Hepatic stellate cell (primary cell): ENCODE results near the gene ATRAID.
"Not testable (repeated sequence)": the region's sequence is repeated elsewhere in the genome, so short reads cannot be mapped to it uniquely, and the experiment has no call there.

Source experiments
- DNase-seq: peaks from one replicate; pipeline ENCODE4 v3.0.0; 2011; ENCODE audit warnings: low spot score

ATRAID gene

DNA sequence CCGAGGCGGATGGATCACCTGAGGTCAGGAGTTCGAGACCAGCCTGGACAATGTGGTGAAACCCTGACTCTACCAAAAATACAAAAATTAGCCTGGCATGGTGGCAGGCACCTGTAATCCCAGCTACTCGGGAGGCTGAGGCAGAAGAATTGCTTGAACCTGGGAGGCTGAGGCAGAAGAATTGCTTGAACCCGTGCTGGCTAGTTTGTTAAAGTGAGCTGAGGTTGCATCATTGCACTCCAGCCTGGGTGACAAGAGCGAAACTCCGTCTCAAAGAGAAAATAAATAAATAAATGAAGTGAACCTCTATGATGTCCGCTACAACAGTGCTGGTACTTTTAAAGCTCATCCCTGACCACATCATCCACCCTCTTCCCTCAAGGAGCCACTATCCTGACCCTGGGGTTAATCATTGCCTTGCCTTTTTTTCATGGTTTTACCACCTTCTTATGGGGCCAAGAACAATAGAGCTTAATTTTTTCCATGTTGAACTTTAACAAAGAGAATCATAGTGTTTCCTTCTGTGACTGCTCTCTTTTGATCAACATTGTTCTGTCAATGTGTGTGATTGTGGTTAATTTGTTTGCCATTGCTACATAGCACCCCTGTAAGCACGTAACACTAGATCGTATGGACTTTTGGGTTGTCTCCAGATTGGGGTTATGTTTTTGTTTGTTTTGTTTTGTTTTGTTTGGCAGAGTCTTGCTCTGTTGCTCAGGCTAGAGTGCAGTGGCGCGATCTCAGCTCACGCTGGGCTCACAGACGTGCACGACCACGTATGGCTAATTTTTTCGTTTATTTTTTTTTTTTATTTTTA is 17.1 kb upstream of the ATRAID start:
- DNase-seq = no peak

DNA sequence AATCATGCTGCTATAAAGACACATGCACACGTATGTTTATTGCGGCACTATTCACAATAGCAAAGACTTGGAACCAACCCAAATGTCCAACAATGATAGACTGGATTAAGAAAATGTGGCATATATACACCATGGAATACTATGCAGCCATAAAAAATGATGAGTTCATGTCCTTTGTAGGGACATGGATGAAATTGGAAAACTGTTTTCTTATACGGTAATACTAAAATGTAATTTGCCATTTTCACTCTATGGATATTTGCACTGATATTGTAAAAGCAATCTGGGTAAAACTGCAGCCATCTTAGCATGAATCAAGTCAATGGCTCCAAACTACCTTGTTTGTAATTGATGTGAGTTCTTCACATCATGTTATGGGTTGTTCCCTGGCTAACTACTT is 16.0 kb upstream of the ATRAID start:
- DNase-seq = not testable (repeated sequence)

DNA sequence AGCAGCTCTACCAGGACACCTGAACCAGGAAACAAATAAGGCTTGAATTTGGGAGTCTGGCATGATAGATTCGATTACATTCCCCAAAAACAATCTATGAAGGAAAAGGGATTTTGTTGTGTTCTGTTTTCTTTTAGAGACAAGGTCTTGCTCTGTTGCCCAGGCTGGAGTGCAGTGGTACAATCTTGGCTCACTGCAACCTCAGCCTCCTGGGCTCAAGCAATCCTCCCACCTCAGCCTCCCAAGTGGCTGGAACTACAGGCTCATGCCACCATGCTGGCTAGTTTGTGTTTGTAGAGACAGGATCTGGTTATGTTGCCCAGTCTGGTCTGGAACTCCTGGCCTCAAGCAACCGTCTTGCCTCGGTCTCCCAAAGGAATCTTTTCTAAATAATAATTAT is 13.8 kb upstream of the ATRAID start:
- DNase-seq = not testable (repeated sequence)

DNA sequence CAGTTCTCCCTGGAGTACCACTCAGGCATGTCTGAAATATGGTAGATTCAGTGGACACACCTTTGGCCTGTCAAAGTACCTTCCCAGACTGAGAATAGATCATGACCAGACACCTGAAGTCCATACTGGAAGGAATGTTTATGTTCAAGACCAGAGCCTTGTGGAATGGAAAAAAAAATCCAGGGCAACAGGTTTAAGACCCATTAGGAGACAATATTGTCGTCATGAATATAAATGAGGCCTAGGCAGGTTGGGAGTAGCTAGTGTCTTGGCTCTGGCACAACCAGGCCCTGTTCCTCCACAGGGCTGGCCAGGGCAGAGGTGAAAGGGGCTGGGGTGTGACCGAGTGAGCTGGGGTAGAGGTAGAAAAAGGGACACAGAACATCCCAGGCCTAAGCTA is 13.2 kb upstream of the ATRAID start:
- no peak for DNase-seq

DNA sequence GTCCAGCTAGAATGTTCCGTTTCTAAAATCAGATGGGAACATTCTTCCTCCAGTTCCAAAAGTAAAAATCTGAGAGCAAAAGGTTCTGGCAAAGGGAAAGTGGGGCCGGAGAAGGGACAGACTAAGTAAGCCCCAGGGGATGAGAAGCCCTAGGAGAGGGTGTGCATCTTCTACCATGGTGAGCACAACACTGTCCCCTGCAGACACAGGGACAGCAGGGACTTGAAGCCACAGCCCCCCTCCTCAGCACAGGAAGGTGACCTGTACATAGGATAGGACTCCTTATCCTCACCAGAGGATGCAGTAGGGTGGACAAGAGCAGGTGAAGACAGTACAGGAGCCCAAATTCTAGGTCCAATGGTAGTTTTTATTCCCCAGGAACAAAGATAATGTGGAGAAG is 12.6 kb upstream of the ATRAID start:
- DNase-seq = no peak

DNA sequence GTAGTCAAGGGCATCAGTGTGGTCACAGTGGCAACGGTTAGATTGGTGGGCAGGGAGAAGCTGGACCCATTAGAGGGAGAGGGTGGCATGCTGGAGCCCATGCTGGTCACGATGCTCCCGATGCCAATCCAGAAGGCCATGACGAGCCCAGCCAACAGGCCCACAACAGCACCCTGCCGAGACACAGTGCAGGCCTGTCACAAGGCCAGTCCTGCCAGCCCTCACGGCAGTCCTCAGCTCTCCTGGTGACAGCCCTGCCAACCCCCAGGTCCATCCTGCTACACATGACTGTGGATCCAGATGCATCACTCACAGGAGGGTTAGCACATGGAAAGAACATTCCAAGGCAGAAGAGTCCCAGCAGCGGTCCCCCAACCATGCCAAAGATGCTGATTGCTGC is 10.2 kb upstream of the ATRAID start:
- no peak for DNase-seq

DNA sequence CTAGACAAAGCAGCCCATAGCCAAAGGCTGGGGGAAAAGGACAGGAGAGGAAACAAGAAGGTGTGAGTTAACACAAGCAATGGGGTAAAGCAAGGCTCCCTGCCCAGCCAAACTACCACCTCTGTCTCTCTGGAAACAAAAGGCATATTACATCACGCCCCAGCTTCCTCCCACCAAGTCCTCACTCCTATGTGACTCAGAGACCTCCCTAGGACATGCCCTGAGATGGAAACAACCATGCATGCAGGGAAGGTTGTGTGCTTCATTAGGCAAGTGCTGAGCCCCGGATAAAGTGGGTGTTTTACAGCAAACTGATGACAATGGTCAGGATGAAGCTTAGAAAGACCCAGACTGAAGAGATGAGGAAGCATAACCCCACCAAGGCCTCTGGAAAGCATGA is 9.0 kb upstream of the ATRAID start:
- no peak for DNase-seq

DNA sequence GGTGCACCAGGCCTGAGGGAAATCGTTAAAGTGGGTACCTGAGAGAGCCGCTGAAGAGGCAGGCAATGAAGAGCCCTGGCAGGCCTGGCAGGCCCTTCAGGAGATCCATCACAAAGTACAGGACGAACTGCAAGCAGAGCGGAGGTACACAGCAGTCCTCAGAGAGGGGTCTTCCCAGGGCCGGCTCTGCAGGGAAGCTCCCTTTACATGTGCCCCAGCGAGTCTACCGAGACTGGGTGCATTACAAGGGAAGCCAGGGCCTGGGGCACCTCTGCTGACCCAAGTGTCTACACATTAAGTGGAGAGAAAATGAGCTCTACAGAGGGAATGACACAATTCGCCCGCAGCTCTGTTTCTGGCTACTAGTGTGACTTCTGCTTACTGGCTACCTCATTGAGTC is 8.1 kb upstream of the ATRAID start:
- no peak for DNase-seq

DNA sequence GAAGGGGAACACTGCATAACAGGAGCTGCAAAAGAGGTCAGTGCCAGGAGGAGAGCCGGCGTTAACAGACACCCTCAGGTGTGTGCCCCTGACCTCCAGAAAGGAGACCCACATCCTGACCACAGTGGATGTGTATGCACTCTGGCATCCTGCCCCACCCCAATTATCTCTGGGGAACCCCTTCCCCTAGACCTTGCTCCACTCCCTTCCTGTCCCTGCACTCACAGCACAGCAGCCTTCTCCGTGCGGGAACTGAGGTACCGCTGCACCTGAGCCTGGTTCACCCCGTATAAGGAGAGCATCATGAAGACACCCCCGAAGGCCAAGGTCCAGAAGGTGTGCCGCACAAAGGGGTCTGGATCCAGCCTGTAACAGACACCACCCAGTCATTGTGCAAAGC is 7.3 kb upstream of the ATRAID start:
- no peak for DNase-seq

DNA sequence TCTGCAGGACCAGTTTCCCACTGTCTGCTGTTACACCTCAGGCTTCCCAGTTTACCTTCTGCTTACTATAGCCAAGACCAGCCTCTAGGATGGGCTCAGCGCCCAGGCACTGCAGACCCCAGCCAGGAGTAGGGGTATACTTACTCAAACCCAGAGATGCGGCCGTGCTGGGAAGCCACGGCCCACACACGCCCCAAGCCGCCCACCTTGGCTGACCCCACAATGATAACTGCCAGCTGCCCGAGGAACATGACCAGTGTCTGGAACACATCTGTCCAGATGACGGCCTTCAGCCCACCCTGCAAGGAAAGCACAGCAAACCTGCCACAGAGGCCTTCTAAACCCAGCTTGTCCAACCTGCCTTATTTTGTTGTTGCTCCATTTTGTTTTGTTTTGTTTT is 6.6 kb upstream of the ATRAID start:
- DNase-seq = no peak

DNA sequence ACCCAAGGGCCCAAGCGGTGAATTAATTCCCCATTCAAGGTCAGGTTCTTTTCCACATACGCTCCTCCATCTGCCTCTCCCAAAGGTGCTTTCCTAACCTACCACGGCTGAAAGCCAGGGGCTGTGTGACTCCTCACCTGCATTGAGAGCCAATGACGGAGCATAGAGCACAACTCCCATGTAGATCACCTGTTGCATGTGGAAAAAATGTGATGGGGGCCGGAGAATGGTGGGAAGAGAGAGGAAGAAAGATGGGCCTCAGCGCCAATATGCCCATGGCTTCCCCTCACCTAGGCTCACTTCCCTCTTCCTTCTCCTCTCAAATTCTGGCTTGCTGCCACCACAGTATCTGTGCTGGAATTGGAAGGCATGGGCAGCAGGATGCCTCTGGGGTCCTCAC is 5.5 kb upstream of the ATRAID start:
- no peak for DNase-seq

DNA sequence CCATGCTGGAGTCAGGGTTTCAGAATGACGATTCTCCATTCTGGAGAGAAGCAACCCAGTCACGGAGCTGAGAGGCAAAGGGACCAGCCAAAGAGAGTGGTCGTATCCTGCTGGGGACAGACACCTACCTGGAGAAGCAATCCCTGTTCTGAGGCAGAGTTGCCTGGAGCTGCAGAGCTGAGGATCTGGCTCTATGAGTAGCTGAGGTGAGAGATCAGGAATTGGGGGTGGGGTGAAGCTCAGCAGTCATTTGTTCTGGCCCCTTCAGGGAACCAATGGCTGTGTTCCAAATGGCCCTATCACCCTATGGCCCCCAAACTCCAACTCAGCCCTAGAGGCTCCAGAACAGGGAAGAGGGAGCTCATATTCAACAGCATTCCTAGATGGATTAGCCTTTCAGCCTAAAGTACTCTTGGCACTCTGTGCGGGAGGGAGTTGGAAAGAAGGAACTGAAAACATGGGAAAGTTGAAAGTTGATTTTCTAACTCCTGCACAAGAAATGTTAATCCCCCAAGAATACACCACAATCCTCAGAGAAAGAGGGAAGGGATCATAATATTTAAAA is 3.3 kb upstream of the ATRAID start:
- DNase-seq = no peak

DNA sequence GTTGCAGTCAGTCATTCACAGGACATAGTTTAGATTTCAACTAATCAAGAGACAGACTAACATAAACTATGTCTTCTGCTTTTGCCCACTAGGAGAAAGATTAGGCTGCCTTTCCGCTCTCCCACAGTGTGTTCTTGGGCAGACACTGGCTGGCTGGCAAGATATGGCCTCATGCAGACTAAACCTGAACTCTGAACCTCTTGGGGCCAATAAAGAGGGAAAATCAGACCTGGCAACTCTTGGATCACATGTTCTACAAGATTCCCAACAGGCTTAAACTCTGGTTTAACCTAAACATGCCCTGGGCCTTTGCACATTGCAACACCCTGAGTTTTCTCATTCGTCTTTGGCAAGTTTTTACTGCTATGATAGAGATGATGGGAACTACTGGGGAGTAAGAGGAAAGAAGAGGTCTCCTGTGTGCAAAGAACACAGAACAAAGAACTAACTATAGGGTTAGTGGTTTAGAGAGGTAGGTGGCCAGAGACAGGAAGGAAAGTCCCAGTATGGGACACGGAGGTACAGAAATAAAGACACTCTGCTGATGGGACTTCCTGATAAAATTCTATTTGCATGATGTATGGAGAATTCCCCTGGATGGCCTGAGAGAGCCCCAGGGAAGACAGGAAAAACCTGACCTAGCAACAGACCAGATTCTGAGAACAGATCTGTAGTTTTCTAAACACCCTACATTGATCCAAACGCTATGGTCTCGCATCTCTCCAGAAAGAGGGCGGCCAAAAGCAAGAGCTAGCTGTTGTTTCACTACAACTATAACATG is 2.0 kb upstream of the ATRAID start:
- DNase-seq = no peak

DNA sequence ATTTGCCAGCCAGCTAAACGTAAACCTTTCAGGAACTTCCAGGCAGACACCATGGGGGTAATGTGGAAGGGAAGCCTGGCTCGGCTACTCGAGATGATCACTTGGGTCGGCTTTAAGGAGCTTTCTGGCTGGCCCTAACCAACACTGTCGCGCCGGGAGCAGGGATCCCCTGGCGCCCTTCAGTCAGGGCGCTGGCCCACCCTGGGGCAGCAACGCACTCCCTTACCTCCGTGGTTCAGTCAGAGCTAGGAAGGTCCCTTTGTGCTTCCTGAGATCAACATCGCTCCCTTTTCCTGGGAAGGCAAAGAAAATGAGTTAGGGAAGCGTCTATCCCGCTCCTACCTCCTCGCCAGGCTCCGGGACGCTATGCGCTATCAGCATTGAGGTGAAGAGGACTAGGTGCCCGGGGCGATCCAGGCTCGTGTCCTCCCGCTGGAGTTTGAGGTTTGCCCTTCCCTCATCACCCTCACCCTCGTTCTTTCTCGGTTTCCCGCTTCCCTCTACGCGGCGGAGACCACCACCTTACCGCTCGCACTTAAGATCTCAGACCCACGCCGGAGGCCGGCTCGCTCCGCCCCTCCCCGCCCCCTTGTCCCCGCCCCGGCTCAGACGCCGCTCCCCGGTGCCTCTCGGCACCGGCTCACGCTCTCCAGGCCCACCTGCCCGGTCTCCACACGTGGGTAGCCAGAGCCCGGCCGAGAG is 449 bp upstream of the ATRAID start:
- DNase-seq = peak; percentile 55

DNA sequence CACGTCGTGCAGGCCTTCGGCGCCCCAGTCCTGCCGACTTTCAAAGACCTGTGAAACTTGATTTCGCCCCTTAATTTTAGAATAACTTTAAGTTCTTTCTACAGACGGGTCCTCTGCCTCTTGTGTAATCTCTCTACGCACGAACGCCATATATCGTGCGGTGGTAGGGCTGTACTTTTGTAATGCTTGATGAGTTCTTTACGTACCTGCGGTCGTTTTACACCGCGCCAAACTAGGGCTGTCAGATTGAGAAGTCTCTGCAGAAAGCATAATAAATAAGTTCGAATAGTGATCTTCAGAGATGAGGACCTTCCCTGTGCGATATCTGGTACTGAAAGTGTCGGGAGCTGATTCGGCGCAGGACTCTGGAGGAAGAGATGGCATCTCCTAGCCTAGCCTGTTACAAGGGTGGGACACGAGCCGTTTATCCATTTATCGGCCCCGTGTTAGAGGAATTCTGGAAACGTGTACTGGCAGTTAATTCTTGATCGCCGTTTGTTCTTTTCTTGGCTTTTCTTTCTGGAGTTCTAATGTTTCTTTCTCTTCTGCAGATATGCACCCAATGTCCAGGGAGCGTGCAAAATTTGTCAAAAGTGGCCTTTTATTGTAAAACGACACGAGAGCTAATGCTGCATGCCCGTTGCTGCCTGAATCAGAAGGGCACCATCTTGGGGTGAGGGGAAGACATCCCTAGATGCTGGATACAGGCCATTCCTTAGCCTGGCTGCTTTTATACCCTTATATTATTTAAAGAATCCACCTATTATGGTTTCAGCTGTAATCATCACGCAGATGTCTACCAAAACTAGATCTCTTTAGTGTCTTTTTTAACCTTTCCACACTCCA is 1.0 kb downstream of the ATRAID start:
- peak; percentile 72 for DNase-seq

DNA sequence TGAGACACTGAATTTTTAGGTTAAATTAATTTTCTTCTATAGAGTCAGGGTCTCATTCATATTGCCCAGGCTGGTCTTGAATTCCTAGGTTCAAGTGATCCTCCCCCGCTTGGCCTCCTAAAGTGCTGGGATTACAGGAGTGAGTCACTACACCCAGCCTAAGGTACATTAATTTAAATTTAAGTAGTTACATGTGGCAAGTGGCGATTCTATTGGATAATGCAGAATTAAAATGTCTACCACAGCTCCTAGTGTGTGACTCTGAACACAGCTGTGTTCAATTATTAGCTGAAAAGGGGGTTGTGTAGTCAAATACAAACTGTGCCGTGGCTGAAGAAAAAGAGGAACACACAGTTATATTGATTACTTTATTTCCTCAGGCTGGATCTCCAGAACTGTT is 3.1 kb downstream of the ATRAID start:
- DNase-seq = no peak

DNA sequence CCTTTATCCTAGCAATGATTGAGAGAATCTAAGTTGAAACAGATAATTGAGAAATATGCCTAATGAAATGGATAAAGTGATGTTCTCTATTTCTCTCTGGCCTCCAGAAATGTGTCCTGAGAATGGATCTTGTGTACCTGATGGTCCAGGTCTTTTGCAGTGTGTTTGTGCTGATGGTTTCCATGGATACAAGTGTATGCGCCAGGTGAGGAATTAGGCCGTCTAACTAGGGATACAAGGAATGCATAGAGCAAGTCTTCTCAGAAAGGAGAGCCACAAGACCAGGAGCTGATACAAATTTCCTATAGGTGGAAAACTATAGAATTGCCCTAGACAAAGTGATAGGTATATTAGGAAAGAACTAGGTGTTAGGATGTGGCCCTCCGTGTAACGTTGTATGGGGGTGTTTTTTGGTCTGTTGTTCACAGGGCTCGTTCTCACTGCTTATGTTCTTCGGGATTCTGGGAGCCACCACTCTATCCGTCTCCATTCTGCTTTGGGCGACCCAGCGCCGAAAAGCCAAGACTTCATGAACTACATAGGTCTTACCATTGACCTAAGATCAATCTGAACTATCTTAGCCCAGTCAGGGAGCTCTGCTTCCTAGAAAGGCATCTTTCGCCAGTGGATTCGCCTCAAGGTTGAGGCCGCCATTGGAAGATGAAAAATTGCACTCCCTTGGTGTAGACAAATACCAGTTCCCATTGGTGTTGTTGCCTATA is 4.7 kb downstream of the ATRAID start:
- DNase-seq = no peak

DNA sequence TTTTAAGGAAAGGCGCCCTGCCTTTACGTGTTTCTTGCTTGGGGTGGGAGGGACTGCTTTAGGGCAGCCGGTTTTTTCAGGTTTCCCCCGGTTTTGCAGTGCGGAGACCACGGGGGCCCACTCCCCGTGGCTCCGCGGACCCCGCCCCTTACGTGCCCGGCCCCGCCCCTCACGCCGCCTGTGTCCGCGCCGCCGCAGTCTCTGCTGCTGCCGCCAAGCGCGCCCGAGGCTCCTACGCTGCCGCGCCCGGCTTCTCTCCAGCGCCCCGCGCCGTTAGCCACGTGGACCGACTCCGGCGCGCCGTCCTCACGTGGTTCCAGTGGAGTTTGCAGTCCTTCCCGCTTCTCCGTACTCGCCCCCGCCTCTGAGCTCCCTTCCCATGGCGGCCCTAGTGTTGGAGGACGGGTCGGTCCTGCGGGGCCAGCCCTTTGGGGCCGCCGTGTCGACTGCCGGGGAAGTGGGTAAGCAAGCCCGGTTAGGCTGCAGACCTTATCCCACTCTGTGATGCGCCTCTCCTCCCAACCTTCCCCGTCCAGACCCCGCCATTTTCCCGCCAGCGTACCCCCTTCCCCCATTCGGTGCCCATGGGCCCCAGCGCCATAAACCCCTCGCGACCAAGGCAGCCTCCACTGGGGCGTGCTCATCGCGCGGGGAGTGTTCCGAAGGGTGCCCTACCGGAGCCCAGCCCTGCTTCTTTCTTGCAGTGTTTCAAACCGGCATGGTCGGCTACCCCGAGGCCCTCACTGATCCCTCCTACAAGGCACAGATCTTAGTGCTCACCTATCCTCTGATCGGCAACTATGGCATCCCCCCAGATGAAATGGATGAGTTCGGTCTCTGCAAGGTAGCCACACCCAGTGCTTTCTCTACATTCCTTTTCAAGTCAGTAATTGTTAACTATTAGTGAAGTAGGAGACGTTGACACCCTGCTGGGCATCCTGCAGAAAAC is 5.6 kb downstream of the ATRAID start, which contains the start of gene CAD:
CAD (plus strand) TSS at position 197 of the 949 bp plus-strand sequence; CDS start at position 380, 183 bp downstream.
- DNase-seq = peak; percentile 89

DNA sequence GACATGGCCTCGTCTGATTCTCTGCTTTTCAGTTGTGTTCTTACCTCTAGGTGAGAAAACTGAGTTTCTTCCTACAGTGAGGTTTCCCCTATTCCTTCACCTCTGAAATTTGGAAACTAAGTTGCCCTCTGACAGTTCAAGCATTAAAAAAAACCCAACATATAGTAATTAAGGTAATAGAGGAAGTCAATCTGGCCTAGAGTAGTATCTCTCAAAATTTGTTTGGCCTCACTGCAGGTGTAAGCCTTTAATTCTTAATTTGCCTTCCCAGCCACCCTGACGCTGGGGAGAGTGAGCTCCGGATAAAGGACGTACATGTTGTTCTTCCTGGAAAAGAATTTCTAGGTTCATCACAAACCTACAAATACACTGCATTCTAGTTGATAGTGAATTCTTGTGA is 6.8 kb downstream of the ATRAID start:
- DNase-seq = no peak

DNA sequence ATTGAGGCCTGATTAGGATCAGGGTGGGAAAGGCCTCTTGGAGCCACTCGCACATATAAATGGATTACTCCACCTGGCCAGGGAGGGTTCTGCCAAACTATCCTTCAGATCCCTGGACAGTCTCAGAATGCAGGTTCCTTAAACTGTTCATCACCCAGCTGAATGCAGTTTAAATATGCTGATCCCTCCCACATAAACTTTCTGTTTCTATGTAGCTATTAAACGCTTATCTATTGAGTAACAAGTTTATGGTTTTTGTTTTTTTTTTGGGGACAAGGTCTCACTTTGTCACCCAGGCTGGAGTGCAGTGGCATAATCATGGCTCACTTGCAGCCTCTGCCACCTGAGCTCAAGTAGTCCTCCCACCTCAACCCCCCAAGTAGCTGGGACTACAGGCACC is 7.2 kb downstream of the ATRAID start:
- no peak for DNase-seq
